ENCODE data around the gene CDH11.

Gene CDH11

GRCh38 chr16:64951193-64951592, 170.7 kb downstream of the CDH11 start:
- no peak for DNase-seq (ENCODE audit: low read depth)
- H3K4me3 ChIP-seq (ENCODE audit: low read depth, low read length), result no peak overlapping the region

GRCh38 chr16:64950731-64951130, 171.1 kb downstream of the CDH11 start:
- no peak overlapping the region for H3K4me3 ChIP-seq (ENCODE audit: low read depth, low read length)
- DNase-seq (ENCODE audit: low read depth), result no peak

- no peak overlapping the region for H3K4me3 ChIP-seq (ENCODE audit: low read depth, low read length)
- DNase-seq (ENCODE audit: low read depth), result no peak
Observed at GRCh38 chr16:64950262-64950661, 171.6 kb downstream of the CDH11 start.

- DNase-seq (ENCODE audit: low read depth), result no peak
- H3K4me3 ChIP-seq (ENCODE audit: low read depth, low read length), result no peak overlapping the region
Observed at GRCh38 chr16:64948056-64948455, 173.8 kb downstream of the CDH11 start.

- H3K4me3 ChIP-seq (ENCODE audit: low read depth, low read length), result no peak overlapping the region
- DNase-seq (ENCODE audit: low read depth), result no peak
Observed at GRCh38 chr16:64947651-64948050, 174.2 kb downstream of the CDH11 start.

- no peak overlapping the region for H3K4me3 ChIP-seq (ENCODE audit: low read depth, low read length)
- no peak for DNase-seq (ENCODE audit: low read depth)
Observed at GRCh38 chr16:64933885-64934284, 188.0 kb downstream of the CDH11 start.

GRCh38 chr16:64926476-64926875, 195.4 kb downstream of the CDH11 start:
- H3K4me3 ChIP-seq (ENCODE audit: low read depth, low read length), result no peak overlapping the region
- DNase-seq (ENCODE audit: low read depth), result no peak

GRCh38 chr16:64925166-64925565, 196.7 kb downstream of the CDH11 start:
- no peak for DNase-seq (ENCODE audit: low read depth)
- no peak overlapping the region for H3K4me3 ChIP-seq (ENCODE audit: low read depth, low read length)

- no peak for DNase-seq (ENCODE audit: low read depth)
- H3K4me3 ChIP-seq (ENCODE audit: low read depth, low read length), result no peak overlapping the region
Observed at GRCh38 chr16:64924086-64924485, 197.8 kb downstream of the CDH11 start.

- DNase-seq (ENCODE audit: low read depth), result peak; percentile 56
Observed at GRCh38 chr16:64919929-64920607, 201.8 kb downstream of the CDH11 start.

GRCh38 chr16:64919141-64919540, 202.7 kb downstream of the CDH11 start:
- H3K4me3 ChIP-seq (ENCODE audit: low read depth, low read length), result no peak overlapping the region
- no peak for DNase-seq (ENCODE audit: low read depth)

More at GRCh38 chr16:64919929-64920607, 201.8 kb downstream of the CDH11 start:
- no peak overlapping the region for H3K4me3 ChIP-seq (ENCODE audit: low read depth, low read length)

- DNase-seq (ENCODE audit: low read depth), result no peak
- no peak overlapping the region for H3K4me3 ChIP-seq (ENCODE audit: low read depth, low read length)
Observed at GRCh38 chr16:64916051-64916450, 205.8 kb downstream of the CDH11 start.

GRCh38 chr16:64910356-64910755, 211.5 kb downstream of the CDH11 start:
- no peak overlapping the region for H3K4me3 ChIP-seq (ENCODE audit: low read depth, low read length)
- DNase-seq (ENCODE audit: low read depth), result peak; percentile 99

GRCh38 chr16:64907844-64908243, 214.0 kb downstream of the CDH11 start:
- H3K4me3 ChIP-seq (ENCODE audit: low read depth, low read length), result no peak overlapping the region
- no peak for DNase-seq (ENCODE audit: low read depth)

- DNase-seq (ENCODE audit: low read depth), result no peak
- H3K4me3 ChIP-seq (ENCODE audit: low read depth, low read length), result no peak overlapping the region
Observed at GRCh38 chr16:64903770-64904169, 218.1 kb downstream of the CDH11 start.

GRCh38 chr16:64900517-64900916, 221.3 kb downstream of the CDH11 start:
- DNase-seq (ENCODE audit: low read depth), result no peak
- no peak overlapping the region for H3K4me3 ChIP-seq (ENCODE audit: low read depth, low read length)

GRCh38 chr16:64900019-64900418, 221.8 kb downstream of the CDH11 start:
- DNase-seq (ENCODE audit: low read depth), result no peak
- no peak overlapping the region for H3K4me3 ChIP-seq (ENCODE audit: low read depth, low read length)

- no peak overlapping the region for H3K4me3 ChIP-seq (ENCODE audit: low read depth, low read length)
- DNase-seq (ENCODE audit: low read depth), result no peak
Observed at GRCh38 chr16:64898159-64898558, 223.7 kb downstream of the CDH11 start.

Data from skeletal muscle cell (primary cell).